Measurements from ENCODE around the gene ADGRD2. TPM values are rescaled to one million over a fixed set of nuclear protein-coding genes. Genes with fewer than 3 reads are reported as not detected.

Gene ADGRD2
- total RNA-seq, 3 donors from 2014 or later, result not detected

DNA sequence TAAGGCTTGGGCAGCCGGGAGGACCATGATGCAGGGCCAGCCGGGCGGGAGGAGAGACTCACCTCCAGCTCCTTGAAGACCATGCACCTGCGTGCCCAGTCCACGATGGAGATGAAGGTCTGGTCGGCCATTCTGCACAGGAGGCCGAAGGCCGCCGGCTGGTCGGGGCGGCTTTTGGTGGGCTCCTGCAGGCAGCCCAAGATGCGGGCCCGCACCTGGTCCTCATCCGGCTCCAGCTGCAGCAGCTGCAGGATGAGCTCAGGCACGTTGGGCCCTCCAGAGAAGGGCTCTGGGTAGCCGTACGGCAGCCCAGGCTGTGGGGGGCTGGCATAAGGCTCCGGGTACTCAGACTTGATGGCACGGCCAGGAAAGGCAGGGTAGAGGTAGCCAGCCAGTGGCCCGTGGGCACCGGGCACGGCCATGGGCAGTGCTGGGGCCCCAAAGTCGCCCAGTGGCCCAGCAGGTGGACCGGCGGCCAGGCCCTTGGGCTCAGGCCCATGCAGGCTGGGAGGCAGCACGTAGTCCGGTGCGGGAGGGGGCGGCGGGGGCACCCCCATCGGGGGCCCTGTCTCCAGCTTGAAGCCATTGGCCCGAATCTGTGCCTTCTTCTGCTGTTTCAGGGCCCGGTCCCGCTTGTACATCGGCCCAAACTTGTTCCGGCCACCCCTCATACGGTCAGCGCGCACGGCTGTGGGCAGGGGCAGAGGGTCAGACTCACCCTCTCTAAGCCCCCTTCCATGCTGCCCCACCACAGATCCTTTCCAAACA is 50.0 kb downstream of the ADGRD2 start:
- Histone ChIP-seq H3K36me3 (ENCODE audit: low read depth) (no peaks in the 10 kb centered on the region), H3K4me3 (no peak overlapping the region), H3K4me1 (ENCODE audit: low read depth) (peaks cover 6% of the 10 kb centered on the region), H3K9me3 (no peaks in the 10 kb centered on the region)
- ATAC-seq (no peak), DNase-seq (peak in 2 of 3 donors; percentile 7 to 31)
- intact Hi-C loops (cut with DNase I, micrococcal nuclease), result no loop called here
- TF ChIP-seq, protein P1, sequence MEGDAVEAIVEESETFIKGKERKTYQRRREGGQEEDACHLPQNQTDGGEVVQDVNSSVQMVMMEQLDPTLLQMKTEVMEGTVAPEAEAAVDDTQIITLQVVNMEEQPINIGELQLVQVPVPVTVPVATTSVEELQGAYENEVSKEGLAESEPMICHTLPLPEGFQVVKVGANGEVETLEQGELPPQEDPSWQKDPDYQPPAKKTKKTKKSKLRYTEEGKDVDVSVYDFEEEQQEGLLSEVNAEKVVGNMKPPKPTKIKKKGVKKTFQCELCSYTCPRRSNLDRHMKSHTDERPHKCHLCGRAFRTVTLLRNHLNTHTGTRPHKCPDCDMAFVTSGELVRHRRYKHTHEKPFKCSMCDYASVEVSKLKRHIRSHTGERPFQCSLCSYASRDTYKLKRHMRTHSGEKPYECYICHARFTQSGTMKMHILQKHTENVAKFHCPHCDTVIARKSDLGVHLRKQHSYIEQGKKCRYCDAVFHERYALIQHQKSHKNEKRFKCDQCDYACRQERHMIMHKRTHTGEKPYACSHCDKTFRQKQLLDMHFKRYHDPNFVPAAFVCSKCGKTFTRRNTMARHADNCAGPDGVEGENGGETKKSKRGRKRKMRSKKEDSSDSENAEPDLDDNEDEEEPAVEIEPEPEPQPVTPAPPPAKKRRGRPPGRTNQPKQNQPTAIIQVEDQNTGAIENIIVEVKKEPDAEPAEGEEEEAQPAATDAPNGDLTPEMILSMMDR (IDR thresholded peaks at IDR 0.05), result no peak

DNA sequence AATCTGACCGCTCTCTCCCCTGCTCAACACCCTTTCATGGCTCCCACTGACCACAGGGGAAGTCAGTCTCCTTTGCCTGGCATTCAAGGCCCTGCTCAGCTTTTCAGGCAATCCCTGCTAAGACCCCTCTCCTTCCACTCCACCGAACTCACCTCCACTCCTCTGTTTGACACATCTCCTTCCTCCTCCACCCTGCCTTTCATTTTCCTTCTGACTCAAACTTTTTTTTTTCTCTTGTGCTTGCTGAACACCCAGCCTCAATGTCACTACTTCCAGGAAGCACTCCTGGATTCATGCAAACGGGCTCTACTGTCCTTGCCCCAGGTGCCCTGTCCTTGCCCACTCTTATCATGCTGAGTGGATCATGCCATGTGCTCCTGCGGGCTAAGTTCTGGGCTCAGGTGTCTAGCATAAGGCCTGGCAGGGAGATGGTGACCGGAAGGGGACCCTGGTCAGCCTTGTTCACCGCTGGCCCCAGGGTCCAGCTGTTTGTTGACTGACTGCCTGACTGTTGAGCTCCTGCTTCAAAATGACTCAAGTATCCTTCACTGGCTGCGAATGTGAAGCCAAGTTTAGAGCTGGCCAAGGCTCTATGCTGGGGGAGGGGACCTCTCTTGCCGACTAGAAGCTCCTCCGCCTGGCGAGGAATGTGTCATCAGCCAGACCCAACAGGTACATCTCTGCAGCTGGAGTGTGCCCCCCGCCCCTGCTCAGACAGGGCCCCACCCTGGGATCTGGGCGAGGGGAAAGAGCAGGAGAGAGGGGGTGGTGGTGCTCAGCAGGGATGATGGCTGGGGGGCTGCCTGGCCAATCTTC is 50.8 kb downstream of the ADGRD2 start:
- ATAC-seq (no peak), DNase-seq (peak in 1 of 3 donors; percentile 16)
- Histone ChIP-seq H3K4me3 (no peak overlapping the region), H3K36me3 (ENCODE audit: low read depth) (no peaks in the 10 kb centered on the region), H3K9me3 (no peaks in the 10 kb centered on the region), H3K4me1 (ENCODE audit: low read depth) (peaks cover 6% of the 10 kb centered on the region)
- TF ChIP-seq, protein P1 (IDR thresholded peaks at IDR 0.05), result no peak
- intact Hi-C loops (cut with DNase I, micrococcal nuclease), result no loop called here

DNA sequence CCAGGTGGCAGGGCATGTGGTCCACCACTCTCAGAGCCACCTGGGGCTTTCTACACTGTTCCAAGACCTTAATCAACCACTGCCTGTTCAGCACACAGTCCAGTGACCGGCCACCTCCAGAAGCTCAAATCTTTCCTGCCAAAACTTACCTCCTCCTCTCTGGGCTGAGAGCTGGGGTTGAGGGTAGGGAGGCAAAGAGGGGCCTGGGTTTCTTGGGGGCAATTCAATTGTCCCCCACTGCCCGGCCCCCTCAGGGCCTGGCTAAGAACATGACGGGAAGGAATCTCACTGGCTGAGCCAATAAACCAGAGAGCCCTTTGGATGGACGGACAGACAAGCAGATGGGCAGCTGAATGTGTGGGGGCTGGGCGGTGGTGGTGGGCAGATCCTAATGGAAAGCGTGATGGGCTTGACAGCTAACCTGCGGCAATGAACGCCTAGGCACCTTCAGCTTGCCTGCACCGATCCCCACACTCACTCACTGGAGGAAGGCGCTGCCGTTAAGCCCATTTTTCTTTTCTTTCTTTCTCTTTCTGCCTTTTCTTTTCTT is 51.6 kb downstream of the ADGRD2 start:
- ATAC-seq (no peak), DNase-seq (peak in 1 of 3 donors; percentile 3)
- Histone ChIP-seq H3K4me1 (ENCODE audit: low read depth) (peaks cover 6% of the 10 kb centered on the region), H3K9me3 (no peaks in the 10 kb centered on the region), H3K36me3 (ENCODE audit: low read depth) (no peaks in the 10 kb centered on the region), H3K4me3 (no peak overlapping the region)
- TF ChIP-seq, protein P1 (IDR thresholded peaks at IDR 0.05), result no peak
- intact Hi-C loops (cut with DNase I, micrococcal nuclease), result no loop called here

DNA sequence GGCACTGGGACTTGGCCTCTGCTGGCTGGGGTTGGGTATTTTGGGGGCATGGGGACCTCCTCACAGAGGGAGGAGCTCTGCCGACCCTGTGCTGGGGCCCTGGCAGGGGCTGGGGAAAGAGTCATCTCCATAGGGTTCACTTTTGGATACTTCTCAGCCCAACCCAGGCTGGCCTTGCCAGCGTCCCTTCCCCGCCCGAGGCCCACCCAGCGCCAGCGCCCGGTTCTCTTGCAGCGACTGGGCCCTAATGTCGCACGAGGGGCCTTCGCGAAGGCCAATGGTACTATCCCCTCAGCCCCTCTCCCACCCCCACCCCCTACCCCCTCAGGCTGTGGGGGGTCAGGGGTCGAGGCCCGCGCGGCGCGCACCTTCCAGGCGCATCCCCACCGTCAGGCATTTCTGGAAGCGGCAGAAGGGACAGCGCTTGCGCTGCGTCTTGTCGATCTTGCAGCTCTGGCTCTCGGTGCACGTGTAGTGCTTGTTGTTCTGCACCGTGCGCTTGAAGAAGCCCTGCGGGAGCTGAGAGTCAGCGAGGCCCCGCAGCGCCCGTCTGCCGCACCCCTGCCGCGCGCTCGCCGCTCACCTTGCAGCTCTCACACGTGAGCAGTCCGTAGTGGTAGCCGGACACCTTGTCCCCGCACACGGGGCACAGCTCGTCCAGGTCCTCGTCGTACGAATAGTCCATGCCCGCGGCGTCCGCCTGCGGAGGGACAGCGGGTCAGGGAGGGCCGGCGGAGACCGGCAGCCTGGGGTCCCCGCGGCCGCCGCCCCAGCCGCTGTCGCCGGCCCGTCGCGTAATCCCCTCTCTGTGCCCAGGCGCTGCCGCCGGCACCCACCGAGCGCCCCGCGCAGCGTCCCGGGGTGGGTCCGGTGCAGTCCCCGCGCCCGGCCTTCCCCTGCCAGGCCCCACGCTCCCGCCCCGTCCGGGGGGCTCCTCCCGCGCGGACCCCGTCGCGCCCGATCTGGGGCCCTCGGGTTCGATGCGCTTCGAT is 52.8 kb downstream of the ADGRD2 start:
- Histone ChIP-seq H3K9me3 (no peaks in the 10 kb centered on the region), H3K4me3 (no peak overlapping the region), H3K4me1 (ENCODE audit: low read depth) (peaks cover 6% of the 10 kb centered on the region), H3K36me3 (ENCODE audit: low read depth) (no peaks in the 10 kb centered on the region)
- DNase-seq, result peak in 1 of 3 donors; percentile 20
- intact Hi-C loops (cut with DNase I, micrococcal nuclease), result no loop called here
- TF ChIP-seq, protein P1 (IDR thresholded peaks at IDR 0.05), result no peak
- ATAC-seq, result no peak
